Ecto neural progenitor cell (in vitro differentiated cells): ENCODE data around the gene MOB2.
"Not testable (repeated sequence)": the region's sequence is repeated elsewhere in the genome, so short reads cannot be mapped to it uniquely, and the experiment has no call there.

Experiments used
- DNase-seq: peaks from one replicate; pipeline ENCODE4 v3.0.0-alpha.2; 2018; ENCODE audit warnings: low spot score

The MOB2 gene

GRCh38 chr11:1442807-1443366 lies 43.7 kb downstream of the MOB2 start:
- no peak for DNase-seq

- DNase-seq = peak; percentile 76
Measured at GRCh38 chr11:1442163-1442562, 44.4 kb downstream of the MOB2 start.

- DNase-seq = no peak
Measured at GRCh38 chr11:1440496-1440895, 46.1 kb downstream of the MOB2 start.

- no peak for DNase-seq
Measured at GRCh38 chr11:1440066-1440465, 46.5 kb downstream of the MOB2 start.

- DNase-seq = no peak
Measured at GRCh38 chr11:1439341-1439740, 47.2 kb downstream of the MOB2 start.

- no peak for DNase-seq
Measured at GRCh38 chr11:1438967-1439330, 47.6 kb downstream of the MOB2 start.

- DNase-seq = no peak
Measured at GRCh38 chr11:1438261-1438966, 48.2 kb downstream of the MOB2 start.

- DNase-seq = no peak
Measured at GRCh38 chr11:1437500-1437899, 49.1 kb downstream of the MOB2 start.

GRCh38 chr11:1436468-1437039 lies 50.0 kb downstream of the MOB2 start:
- no peak for DNase-seq

- no peak for DNase-seq
Measured at GRCh38 chr11:1435820-1436467, 50.6 kb downstream of the MOB2 start.

- not testable (repeated sequence) for DNase-seq
Measured at GRCh38 chr11:1435479-1435819, 51.1 kb downstream of the MOB2 start.

GRCh38 chr11:1433977-1434640 lies 52.5 kb downstream of the MOB2 start:
- no peak for DNase-seq

- no peak for DNase-seq
Measured at GRCh38 chr11:1433568-1433967, 53.0 kb downstream of the MOB2 start.

GRCh38 chr11:1428762-1429316 lies 57.7 kb downstream of the MOB2 start:
- no peak for DNase-seq

GRCh38 chr11:1425439-1425838 lies 61.1 kb downstream of the MOB2 start:
- no peak for DNase-seq

- no peak for DNase-seq
Measured at GRCh38 chr11:1425006-1425405, 61.6 kb downstream of the MOB2 start.

- DNase-seq = not testable (repeated sequence)
Measured at GRCh38 chr11:1423406-1423805, 63.2 kb downstream of the MOB2 start.

- DNase-seq = no peak
Measured at GRCh38 chr11:1422981-1423380, 63.6 kb downstream of the MOB2 start.

GRCh38 chr11:1422481-1422880 lies 64.1 kb downstream of the MOB2 start:
- DNase-seq = no peak

- DNase-seq = no peak
Measured at GRCh38 chr11:1421291-1421690, 65.3 kb downstream of the MOB2 start.

GRCh38 chr11:1419811-1420210 lies 66.8 kb downstream of the MOB2 start:
- DNase-seq = no peak
